HG03558 (cell line): ENCODE data around the gene SPPL2B.

ENCODE experiments used
- ATAC-seq: cut with Tn5 transposase; IDR thresholded peaks from one replicate; pipeline ENCODE4 v1.9.1; 2021; ENCODE audit warnings: moderate number of reproducible peaks; ENCODE audit not compliant: unreplicated experiment; ENCODE audit errors: extremely low read depth

The SPPL2B gene

DNA sequence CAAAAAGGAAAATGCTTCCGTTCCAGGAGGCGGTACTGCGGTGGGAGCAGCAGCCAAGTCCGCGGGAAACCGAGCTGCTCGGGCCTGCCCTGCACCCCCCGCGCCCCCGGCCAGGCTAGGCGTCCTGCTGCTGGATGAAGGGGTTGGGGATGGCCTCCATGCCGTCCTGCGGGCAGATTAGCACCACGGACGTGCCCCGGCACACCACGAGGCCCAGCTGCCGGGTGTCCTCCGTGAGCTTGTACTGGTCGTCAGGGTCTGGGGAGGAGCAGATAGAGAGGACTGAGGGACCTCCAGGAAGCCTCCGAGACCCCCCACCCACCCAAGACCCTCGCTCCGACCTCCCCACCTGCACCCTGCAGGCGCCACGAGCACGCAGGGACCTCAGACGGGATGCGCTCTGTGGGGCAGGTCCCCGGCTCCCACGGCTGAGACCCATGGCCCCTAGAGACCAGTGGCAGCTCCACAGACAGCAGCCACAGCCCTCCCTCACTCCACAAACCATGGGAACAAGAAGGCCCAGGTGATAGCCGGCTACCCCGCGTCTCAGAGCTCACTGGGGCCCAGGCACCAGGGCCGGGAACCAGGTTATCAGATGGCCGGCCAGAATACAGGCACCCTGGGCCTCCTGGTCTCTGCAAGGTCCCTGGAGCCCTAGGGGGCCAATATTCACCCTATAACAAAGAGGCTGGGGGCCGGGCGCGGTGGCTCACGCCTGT lies 6.8 kb upstream of the SPPL2B start:
- ATAC-seq = no peak

DNA sequence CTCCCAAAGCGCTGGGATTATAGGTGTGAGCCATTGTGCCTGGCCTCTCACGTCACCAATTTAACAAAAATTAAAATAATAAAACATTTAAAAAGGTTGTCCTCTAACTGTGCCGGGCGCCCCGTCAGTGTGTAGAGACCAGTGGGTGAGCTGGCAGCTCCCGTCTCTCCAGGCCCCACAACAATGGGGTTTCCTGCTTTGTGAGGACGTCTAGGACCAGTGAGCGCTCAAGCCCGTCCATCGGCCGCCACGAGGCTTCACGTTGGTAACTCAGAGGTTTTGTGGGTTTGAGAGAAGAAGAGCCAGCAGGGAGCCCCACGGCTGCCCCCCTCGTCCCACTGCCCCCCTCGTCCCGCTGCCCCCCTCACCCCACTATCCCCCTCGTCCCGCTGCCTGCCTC lies 4.8 kb upstream of the SPPL2B start:
- no peak for ATAC-seq

DNA sequence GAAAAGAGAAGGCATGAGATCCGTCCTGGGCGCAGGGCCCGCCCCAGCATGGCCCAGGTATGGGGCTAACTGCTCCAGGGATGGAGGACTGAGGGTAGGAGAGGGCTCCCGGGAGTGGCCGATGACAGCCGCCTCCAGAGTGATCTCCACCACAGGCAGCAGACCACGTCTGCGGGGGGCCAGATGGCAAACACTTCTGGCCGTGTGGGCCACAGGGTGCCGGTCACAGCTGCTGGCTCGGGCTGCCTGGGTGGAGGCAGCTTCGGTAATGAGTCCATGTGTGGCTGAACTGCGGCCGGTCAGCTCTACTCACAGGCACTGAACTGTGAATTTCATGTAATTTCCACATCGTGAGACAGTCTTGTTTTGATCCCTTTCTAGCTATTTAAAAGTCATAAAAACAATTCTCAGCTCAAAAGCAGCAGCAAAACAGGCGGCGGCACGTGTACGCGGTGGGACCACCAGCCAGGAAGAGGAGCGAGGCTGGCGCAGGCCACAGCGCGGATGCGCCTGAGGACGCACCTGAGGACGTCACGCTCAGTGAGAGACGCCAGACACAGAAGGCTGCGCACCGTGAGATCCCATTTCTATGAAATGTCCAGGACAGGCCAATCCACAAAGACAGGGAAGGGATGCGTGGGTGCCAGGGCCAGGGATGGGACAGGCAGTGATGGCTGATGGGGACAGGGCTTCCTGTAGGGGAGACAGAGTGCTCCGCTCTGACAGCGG lies 4.1 kb upstream of the SPPL2B start:
- ATAC-seq = no peak

DNA sequence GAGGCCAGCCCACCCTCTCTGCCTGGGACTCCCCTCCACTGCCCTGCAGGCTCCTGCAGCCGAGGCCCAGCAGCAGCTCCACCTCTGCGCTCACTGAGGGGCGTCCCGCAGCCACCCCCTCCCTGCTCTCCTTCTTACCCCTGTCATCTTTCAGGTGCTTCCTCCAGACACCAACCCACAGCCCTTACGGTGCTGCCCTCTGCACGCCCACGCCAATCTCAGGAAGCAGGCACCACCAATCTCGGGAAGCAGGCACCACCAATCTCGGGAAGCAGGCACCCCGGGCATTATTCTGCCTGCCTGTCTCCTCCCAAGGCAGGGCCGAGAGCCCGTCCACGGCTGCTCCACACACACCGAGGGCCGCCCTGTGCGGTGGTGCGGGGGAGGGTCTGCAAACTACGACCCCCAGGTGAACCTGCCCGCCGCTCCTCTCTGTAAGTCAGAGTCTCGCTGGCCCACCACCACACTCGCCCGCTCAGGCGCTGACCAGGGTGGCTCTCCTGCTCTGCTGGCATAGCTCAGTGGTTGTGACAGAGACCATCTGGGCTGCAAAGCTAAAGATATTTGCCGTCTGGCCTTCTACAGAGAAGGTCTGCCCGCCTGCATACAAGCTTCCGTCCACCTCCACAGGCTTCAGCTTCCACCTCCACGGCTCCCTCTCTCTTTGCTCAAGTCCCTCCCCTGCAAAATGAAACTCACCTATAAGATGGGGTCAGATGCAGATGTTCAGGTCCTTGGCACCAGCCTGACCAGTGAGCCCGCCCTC lies 3.0 kb upstream of the SPPL2B start:
- ATAC-seq = no peak

DNA sequence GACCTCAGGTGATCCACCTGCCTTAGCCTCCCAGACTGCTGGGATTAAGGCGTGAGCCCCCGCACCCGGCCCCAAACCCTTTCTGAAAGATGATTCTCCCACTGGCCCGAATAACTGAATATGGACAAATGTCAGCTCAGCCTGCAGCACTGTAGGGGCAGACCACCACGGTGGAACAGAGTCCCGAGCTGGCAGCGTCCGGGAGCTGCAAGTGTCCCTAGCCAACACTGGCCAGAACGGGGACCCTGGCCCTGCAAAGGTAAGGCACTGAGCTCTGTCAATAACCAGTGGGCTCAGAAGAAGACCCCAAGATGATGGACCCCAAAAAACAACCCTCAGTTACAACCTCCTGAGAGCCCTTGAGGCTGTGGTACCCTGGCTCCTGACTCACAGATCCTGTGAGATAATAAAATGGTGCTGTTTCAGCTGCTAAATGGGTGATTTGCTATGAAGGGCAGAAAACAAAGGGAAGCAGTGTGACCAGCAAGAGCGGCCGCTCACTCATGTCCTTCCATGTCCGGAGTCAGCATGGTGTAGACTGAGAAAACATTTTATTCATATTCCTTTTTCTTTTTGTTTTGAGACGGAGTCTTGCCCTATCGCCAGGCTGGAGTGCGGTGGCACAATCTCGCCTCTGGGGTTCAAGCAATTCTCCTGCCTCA lies 1.7 kb upstream of the SPPL2B start:
- no peak for ATAC-seq

DNA sequence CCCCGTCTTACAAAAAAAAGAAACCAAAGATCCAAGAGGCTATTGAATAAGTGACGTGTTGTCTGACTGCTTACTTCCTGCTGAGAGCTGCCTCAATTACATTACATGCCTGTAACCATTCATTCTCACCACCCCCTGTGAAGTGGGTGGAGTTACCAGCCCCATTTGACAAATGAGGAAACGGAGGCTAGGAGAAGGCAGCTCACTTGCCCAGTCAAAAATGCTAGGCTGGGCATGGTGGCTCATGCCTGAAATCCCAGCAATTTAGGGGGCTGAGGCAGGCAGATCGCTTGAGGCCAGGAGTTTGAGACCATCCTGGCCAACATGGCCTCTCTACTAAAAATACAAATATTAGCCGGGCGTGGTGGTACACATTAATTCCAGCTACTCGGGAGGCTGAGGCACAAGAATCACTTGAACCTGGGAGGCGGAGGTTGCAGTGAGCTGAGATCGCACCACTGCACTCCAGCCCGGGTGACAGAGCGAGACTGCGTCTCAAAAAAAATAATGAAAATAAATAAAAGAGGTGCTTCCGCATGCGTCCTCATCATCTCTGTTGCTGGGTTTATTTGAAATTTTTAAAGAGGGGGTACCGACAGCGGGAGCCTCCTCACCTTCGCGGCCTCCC lies 597 bp upstream of the SPPL2B start:
- ATAC-seq = no peak

DNA sequence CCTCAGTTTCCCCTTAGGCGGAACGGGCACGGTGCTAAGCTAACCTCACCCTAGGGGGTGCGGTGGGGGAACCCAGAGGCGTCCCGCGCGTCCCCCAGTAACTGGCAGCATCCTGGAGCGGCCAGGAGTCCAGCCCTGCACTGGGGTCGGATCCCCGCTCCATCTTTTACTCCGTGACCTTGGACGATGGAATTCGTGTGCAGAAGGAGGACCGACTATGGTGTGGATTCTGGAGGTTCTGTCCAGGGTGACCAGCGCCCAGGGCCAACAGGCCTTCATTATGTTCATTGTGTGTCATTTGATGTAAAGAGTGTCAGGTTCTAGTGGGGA lies 630 bp downstream of the SPPL2B start:
- ATAC-seq = no peak

DNA sequence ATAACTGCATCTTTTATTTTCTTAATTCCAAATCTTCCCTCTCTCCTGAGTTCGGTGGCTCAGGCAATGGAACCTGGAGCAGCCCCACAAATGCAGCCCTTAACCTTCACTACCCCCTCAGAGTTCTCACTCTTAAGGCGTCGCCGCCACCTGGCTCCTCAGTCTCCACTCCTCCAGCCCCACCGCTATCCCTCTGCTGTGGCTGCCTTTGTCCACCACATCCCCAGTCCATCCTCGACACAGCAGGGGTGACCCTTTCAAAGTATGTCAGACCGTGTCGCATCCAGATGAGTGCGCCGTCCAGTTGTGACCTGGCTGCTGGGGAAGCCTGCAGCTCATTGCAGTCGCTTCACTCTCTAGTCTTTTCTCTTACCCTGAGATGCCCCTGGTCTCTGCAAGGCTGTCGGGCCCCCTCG lies 1.0 kb downstream of the SPPL2B start:
- no peak for ATAC-seq

DNA sequence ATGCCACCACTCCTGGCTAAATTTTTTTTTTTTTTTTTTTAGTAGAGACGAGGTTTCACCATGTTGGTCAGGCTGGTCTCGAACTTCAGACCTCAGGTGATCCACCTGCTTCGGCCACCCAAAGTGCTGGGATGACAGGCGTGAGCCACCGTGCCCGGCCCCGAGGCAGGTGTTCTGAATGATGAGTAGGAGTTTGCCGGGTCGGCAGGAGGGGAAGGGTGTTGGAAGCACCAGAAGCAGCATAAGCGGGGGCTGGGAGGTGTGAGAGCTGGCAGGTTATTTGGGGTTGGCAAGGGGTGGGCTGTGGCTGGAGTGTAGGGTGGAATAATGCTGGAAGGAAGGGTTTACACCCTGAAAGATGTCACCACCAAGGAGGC lies 1.8 kb downstream of the SPPL2B start:
- no peak for ATAC-seq

DNA sequence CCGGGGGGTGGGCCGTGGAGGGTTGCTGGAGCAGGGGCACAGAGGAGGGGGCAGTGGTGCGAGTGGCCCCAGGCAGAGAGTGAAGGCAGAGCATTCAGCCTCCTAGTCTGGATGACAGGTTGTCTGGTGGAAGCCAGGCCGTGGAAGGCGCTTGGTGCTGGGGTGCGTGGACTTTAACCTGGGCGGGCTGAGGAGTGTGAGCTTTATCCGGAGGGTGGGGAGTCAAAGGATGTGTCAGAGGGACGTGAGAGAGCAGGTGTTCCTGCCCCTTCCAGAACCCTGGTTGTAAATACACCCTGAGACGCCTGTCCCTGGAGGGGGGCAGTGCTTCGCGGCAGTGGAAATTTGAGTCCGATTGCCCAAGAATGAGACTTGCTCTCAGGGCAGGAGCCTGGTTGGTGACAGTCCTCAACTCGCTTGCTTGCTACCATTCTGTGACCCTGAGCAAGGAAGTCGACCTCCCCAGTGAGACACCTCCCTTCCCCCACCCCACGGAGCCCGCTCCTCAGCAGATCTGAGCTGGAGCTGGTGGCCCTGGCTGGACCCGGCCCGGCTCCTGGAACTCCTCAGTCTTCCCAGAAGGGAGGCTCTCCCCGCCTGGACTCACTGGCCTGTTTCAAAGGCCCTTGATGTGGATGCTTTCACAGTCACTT lies 2.3 kb downstream of the SPPL2B start:
- ATAC-seq = no peak

DNA sequence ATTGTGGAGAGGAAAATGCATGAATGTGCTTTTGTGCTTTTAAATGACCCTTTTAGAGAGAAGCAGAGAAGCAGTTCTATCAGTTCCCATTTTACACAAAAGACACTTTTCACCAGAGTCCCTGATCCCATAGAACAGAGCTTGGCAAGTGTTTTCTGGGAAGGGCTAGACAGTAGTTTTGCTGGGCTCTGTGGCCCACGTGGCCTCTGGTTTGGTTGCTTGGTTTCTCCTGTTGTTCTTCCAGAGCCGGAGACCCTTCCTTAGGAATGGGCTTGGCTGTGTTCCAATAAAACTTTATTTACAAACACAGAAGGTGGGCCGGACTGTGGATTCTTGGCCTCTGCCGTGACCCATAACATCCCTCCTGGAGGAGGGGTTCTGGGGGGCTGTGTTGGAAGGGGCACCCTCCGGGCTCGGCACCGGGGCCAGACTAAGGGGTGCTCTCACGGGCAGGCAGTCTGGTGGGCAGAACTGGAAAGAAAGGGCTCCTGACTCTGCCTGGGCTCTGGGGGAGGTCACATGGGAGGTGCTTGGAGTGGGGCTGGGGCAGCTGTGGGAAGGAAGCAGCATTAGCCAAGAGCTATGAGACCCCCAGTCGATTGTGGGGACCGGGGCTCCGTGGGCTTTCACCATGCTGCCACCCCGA lies 3.2 kb downstream of the SPPL2B start:
- no peak for ATAC-seq

DNA sequence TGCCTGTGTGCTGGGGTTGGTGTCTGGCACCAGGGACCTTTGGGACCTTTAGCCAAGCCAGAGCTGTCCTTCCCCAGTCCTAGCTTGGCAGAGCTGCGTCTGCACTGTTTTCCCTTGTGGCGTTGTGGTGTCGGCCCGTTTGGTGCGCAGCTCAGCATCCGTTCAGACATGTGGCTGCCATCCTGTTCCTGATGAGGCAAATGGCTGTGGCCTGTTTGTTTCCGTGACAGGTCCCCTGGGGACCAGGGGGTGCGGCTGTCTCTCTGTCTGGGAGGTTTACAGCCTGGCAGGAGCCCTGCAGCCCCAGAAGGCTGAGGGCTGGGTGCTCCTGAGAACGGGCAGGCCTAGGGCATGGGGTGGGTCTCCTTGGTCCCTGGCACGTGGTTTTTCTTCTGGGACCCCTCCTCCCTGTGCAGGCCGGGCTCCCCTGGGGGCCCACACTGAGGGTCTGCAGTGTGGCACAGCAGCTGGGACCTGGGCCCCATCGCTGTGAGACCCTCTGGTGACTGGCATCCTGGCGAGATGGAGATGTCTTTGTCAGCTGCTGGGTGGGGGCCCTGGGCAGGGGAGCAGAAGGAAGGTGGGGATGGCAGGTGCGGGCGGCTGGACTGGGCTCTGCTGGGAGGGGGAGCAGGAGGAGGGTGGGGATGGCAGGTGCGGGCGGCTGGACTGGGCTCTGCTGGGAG lies 4.0 kb downstream of the SPPL2B start:
- no peak for ATAC-seq

DNA sequence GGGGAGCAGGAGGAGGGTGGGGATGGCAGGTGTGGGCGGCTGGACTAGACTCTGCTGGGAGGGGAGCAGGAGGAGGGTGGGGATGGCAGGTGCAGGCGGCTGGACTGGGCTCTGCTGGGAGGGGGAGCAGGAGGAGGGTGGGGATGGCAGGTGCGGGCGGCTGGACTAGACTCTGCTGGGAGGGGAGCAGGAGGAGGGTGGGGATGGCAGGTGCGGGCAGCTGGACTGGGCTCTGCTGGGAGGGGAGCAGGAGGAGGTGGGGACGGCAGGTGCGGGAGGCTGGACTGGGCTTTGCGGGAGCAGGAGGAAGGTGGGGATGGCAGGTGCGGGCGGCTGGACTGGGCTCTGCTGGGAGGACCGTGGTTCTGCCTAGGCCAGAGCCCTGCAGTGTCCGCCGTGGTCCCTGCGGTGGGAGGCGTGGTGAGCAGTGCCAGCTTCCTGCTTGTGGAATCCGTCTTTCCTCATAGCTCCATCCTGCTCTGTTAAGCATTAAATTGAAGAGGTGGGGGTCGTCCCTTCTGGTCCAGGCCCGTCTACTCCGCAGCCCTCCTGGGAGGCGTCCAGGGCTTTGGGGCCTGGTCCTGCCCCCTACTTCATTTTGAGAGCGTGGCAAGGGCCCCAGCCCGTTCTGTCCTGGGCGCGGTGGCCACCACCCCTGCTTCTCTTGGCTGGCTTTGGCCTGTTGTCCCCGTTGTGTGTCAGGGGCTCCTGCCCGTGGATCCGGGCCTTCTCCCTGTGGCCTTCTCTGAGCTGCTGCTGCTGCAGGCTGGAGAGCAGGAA lies 4.7 kb downstream of the SPPL2B start:
- no peak for ATAC-seq

DNA sequence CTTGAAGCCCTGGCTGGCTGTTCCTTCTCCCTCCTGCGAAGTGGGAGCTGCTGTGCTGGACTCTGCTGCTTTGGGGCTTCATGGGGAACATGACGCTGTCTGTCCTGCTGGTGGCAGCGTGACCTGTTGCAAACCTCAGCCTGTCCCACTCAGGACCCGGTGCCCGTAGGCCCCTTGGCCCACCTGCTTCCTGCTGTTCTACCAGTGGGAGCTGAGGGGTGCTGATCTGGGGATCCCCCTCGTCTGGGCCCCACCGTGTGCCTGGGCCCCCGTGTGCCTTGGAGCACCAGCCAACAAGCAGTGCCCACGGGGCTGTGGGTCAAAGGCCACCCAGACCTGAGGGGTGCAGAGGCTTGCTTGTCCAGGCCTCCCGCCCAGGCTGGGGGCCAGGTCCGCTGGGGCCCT lies 5.3 kb downstream of the SPPL2B start:
- ATAC-seq = no peak

DNA sequence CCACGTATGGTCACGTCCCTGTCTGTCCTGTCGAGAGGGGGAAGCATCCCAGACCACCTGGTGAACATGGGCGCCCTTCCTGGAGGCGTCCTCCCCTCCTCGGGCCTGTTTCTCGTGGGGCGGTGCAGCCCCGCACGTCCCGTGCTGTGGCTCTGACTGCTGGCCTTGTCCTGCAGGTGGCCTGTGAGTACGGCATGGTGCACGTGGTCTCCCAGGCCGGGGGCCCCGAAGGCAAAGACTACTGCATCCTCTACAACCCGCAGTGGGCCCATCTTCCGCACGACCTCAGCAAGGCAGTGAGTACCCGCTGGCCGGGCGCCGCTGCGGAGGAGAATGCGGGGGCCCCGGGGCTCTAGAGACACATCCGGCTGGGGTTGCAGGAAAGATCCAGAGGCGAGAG lies 5.9 kb downstream of the SPPL2B start:
- ATAC-seq = no peak

DNA sequence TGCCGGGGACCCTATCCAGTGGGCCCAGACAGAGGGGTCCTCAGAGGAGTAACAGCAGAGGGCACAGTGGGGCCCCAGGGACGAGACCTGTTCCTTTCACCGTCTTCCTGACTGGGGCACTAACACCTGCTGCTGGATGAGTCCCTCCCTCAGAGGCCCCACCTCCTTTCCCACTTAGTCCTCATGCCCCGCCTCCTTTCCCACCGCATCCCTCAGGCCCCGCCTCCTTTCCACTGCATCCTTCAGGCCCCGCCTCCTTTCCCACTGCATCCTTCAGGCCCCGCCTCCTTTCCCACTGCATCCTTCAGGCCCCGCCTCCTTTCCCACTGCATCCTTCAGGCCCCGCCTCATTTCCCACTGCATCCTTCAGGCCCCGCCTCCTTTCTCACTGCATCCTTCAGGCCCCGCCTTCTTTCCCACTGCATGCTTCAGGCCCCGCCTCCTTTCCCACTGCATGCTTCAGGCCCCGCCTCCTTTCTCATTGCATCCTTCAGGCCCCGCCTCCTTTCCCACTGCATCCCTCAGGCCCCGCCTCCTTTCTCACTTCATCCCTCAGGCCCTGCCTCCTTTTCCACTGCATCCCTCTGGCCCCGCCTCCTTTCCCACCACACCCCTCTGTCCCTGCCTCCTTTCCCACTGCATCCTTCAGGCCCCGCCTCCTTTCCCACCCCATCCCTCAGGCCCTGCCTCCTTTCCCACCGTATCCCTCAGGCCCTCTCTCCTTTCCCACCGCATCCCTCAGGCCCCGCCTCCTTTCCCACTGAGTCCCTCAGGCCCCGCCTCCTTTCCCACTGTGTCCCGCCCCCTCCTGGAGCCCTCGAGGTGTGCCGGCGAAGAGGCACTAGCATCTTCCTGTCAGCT lies 6.7 kb downstream of the SPPL2B start:
- no peak for ATAC-seq

DNA sequence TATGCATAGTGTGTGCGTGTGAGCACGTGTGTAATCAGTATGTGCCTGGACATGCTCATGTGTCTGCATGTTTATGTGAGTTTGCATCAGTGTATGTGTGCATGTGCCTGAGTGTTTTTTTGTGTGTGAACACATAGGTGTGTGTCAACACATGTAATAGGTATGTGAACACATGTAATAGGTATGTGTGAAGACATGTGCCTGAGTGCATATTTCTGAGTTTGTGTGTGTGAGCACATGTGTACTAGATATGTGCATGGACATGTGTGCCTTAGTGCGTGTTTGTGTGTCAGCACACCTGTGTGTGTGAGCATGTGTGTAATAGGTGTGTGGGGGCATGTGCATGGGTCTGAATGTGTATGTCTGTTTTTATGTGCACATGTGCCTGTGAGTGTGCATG lies 7.4 kb downstream of the SPPL2B start:
- ATAC-seq = no peak
